Measurements from ENCODE around the gene PRKCH.

The PRKCH gene

GRCh38 chr14:61287196-61287595 lies 34.2 kb upstream of the PRKCH start:
- Histone ChIP-seq H3K4me3 (ENCODE audit: low read depth, low read length) (no peak overlapping the region), H3K4me1 (ENCODE audit: control insufficient read depth, insufficient read depth, low read length) (no peaks in the 10 kb centered on the region), H3K36me3 (ENCODE audit: control insufficient read depth, insufficient read depth, low read length) (no peaks in the 10 kb centered on the region), H3K27me3 (ENCODE audit: control insufficient read depth, insufficient read depth, low read length) (no peaks in the 10 kb centered on the region), H3K9me3 (ENCODE audit: control insufficient read depth, insufficient read depth, low read length) (no peaks in the 10 kb centered on the region), H3K9ac (ENCODE audit: low read depth, low read length) (no peak overlapping the region)

GRCh38 chr14:61288228-61288627 lies 33.2 kb upstream of the PRKCH start:
- no peak overlapping the region for H3K9ac ChIP-seq (ENCODE audit: low read depth, low read length)
- no peak overlapping the region for H3K4me3 ChIP-seq (ENCODE audit: low read depth, low read length)
- no peaks in the 10 kb centered on the region for H3K4me1 ChIP-seq (ENCODE audit: control insufficient read depth, insufficient read depth, low read length)
- H3K36me3 ChIP-seq (ENCODE audit: control insufficient read depth, insufficient read depth, low read length), result no peaks in the 10 kb centered on the region
- no peaks in the 10 kb centered on the region for H3K9me3 ChIP-seq (ENCODE audit: control insufficient read depth, insufficient read depth, low read length)
- H3K27me3 ChIP-seq (ENCODE audit: control insufficient read depth, insufficient read depth, low read length), result no peaks in the 10 kb centered on the region

- Histone ChIP-seq H3K27me3 (ENCODE audit: control insufficient read depth, insufficient read depth, low read length) (no peaks in the 10 kb centered on the region), H3K4me1 (ENCODE audit: control insufficient read depth, insufficient read depth, low read length) (no peaks in the 10 kb centered on the region), H3K9me3 (ENCODE audit: control insufficient read depth, insufficient read depth, low read length) (no peaks in the 10 kb centered on the region), H3K4me3 (ENCODE audit: low read depth, low read length) (no peak overlapping the region), H3K9ac (ENCODE audit: low read depth, low read length) (no peak overlapping the region), H3K36me3 (ENCODE audit: control insufficient read depth, insufficient read depth, low read length) (no peaks in the 10 kb centered on the region)
Measured at GRCh38 chr14:61288720-61289119, 32.7 kb upstream of the PRKCH start.

- Histone ChIP-seq H3K4me3 (ENCODE audit: low read depth, low read length) (no peak overlapping the region), H3K9ac (ENCODE audit: low read depth, low read length) (no peak overlapping the region), H3K4me1 (ENCODE audit: control insufficient read depth, insufficient read depth, low read length) (no peaks in the 10 kb centered on the region), H3K36me3 (ENCODE audit: control insufficient read depth, insufficient read depth, low read length) (no peaks in the 10 kb centered on the region), H3K27me3 (ENCODE audit: control insufficient read depth, insufficient read depth, low read length) (no peaks in the 10 kb centered on the region), H3K9me3 (ENCODE audit: control insufficient read depth, insufficient read depth, low read length) (no peaks in the 10 kb centered on the region)
Measured at GRCh38 chr14:61290701-61291100, 30.7 kb upstream of the PRKCH start.

- no peaks in the 10 kb centered on the region for H3K36me3 ChIP-seq (ENCODE audit: control insufficient read depth, insufficient read depth, low read length)
- no peak overlapping the region for H3K4me3 ChIP-seq (ENCODE audit: low read depth, low read length)
- no peaks in the 10 kb centered on the region for H3K9me3 ChIP-seq (ENCODE audit: control insufficient read depth, insufficient read depth, low read length)
- no peak overlapping the region for H3K9ac ChIP-seq (ENCODE audit: low read depth, low read length)
- peaks cover 11% of the 10 kb centered on the region for H3K4me1 ChIP-seq (ENCODE audit: control insufficient read depth, insufficient read depth, low read length)
- no peaks in the 10 kb centered on the region for H3K27me3 ChIP-seq (ENCODE audit: control insufficient read depth, insufficient read depth, low read length)
Measured at GRCh38 chr14:61296151-61296550, 25.2 kb upstream of the PRKCH start.

- Histone ChIP-seq H3K9ac (ENCODE audit: low read depth, low read length) (no peak overlapping the region), H3K36me3 (ENCODE audit: control insufficient read depth, insufficient read depth, low read length) (no peaks in the 10 kb centered on the region), H3K9me3 (ENCODE audit: control insufficient read depth, insufficient read depth, low read length) (no peaks in the 10 kb centered on the region), H3K4me1 (ENCODE audit: control insufficient read depth, insufficient read depth, low read length) (peaks cover 12% of the 10 kb centered on the region), H3K27me3 (ENCODE audit: control insufficient read depth, insufficient read depth, low read length) (no peaks in the 10 kb centered on the region), H3K4me3 (ENCODE audit: low read depth, low read length) (no peak overlapping the region)
Measured at GRCh38 chr14:61296719-61297502, 24.5 kb upstream of the PRKCH start.

- no peak overlapping the region for H3K4me3 ChIP-seq (ENCODE audit: low read depth, low read length)
- no peak overlapping the region for H3K9ac ChIP-seq (ENCODE audit: low read depth, low read length)
- no peaks in the 10 kb centered on the region for H3K27me3 ChIP-seq (ENCODE audit: control insufficient read depth, insufficient read depth, low read length)
- H3K4me1 ChIP-seq (ENCODE audit: control insufficient read depth, insufficient read depth, low read length), result peaks cover 12% of the 10 kb centered on the region
- no peaks in the 10 kb centered on the region for H3K36me3 ChIP-seq (ENCODE audit: control insufficient read depth, insufficient read depth, low read length)
- no peaks in the 10 kb centered on the region for H3K9me3 ChIP-seq (ENCODE audit: control insufficient read depth, insufficient read depth, low read length)
Measured at GRCh38 chr14:61297581-61297980, 23.8 kb upstream of the PRKCH start.

GRCh38 chr14:61298824-61299223 lies 22.6 kb upstream of the PRKCH start:
- Histone ChIP-seq H3K27me3 (ENCODE audit: control insufficient read depth, insufficient read depth, low read length) (no peaks in the 10 kb centered on the region), H3K9ac (ENCODE audit: low read depth, low read length) (no peak overlapping the region), H3K36me3 (ENCODE audit: control insufficient read depth, insufficient read depth, low read length) (no peaks in the 10 kb centered on the region)

GRCh38 chr14:61300209-61300608 lies 21.2 kb upstream of the PRKCH start:
- Histone ChIP-seq H3K9ac (ENCODE audit: low read depth, low read length) (no peak overlapping the region), H3K4me3 (ENCODE audit: low read depth, low read length) (no peak overlapping the region), H3K27me3 (ENCODE audit: control insufficient read depth, insufficient read depth, low read length) (no peaks in the 10 kb centered on the region), H3K4me1 (ENCODE audit: control insufficient read depth, insufficient read depth, low read length) (peaks cover 12% of the 10 kb centered on the region), H3K9me3 (ENCODE audit: control insufficient read depth, insufficient read depth, low read length) (no peaks in the 10 kb centered on the region), H3K36me3 (ENCODE audit: control insufficient read depth, insufficient read depth, low read length) (no peaks in the 10 kb centered on the region)

More at GRCh38 chr14:61298824-61299223, 22.6 kb upstream of the PRKCH start:
- Histone ChIP-seq H3K4me1 (ENCODE audit: control insufficient read depth, insufficient read depth, low read length) (peaks cover 12% of the 10 kb centered on the region), H3K9me3 (ENCODE audit: control insufficient read depth, insufficient read depth, low read length) (no peaks in the 10 kb centered on the region), H3K4me3 (ENCODE audit: low read depth, low read length) (no peak overlapping the region)

GRCh38 chr14:61300754-61301153 lies 20.6 kb upstream of the PRKCH start:
- Histone ChIP-seq H3K36me3 (ENCODE audit: control insufficient read depth, insufficient read depth, low read length) (no peaks in the 10 kb centered on the region), H3K9me3 (ENCODE audit: control insufficient read depth, insufficient read depth, low read length) (no peaks in the 10 kb centered on the region), H3K27me3 (ENCODE audit: control insufficient read depth, insufficient read depth, low read length) (no peaks in the 10 kb centered on the region), H3K4me1 (ENCODE audit: control insufficient read depth, insufficient read depth, low read length) (peaks cover 12% of the 10 kb centered on the region), H3K4me3 (ENCODE audit: low read depth, low read length) (no peak overlapping the region), H3K9ac (ENCODE audit: low read depth, low read length) (no peak overlapping the region)

GRCh38 chr14:61304688-61305087 lies 16.7 kb upstream of the PRKCH start:
- Histone ChIP-seq H3K9ac (ENCODE audit: low read depth, low read length) (no peak overlapping the region), H3K4me1 (ENCODE audit: control insufficient read depth, insufficient read depth, low read length) (peaks cover 3% of the 10 kb centered on the region), H3K9me3 (ENCODE audit: control insufficient read depth, insufficient read depth, low read length) (no peaks in the 10 kb centered on the region), H3K27me3 (ENCODE audit: control insufficient read depth, insufficient read depth, low read length) (no peaks in the 10 kb centered on the region), H3K4me3 (ENCODE audit: low read depth, low read length) (no peak overlapping the region), H3K36me3 (ENCODE audit: control insufficient read depth, insufficient read depth, low read length) (no peaks in the 10 kb centered on the region)

GRCh38 chr14:61308198-61308597 lies 13.2 kb upstream of the PRKCH start:
- Histone ChIP-seq H3K9ac (ENCODE audit: low read depth, low read length) (no peak overlapping the region), H3K4me1 (ENCODE audit: control insufficient read depth, insufficient read depth, low read length) (no peaks in the 10 kb centered on the region), H3K9me3 (ENCODE audit: control insufficient read depth, insufficient read depth, low read length) (no peaks in the 10 kb centered on the region), H3K36me3 (ENCODE audit: control insufficient read depth, insufficient read depth, low read length) (no peaks in the 10 kb centered on the region), H3K4me3 (ENCODE audit: low read depth, low read length) (no peak overlapping the region), H3K27me3 (ENCODE audit: control insufficient read depth, insufficient read depth, low read length) (no peaks in the 10 kb centered on the region)

All from iPS-15b (cell line).